KG1 (cell line): ENCODE results near the gene FAM234A.
"Not testable (repeated sequence)": the region's sequence is repeated elsewhere in the genome, so short reads cannot be mapped to it uniquely, and the experiment has no call there.

Experiments used
- DNase-seq: peaks from one replicate; lab custom pipeline; 2025; lab: John Stamatoyannopoulos, UW

Gene FAM234A

GRCh38 chr16:234468-235305 is at the start of gene FAM234A:
TSS of gene FAM234A (plus strand) at chr16:234821. CDS start at chr16:254414, 19,593 bp downstream.
- peak; percentile 88 for DNase-seq

- DNase-seq: no peak
Observed at GRCh38 chr16:185213-185612, 49.4 kb upstream of the FAM234A start.

GRCh38 chr16:185691-186090 is 48.9 kb upstream of the FAM234A start:
- no peak for DNase-seq

- DNase-seq: no peak
Observed at GRCh38 chr16:187330-187729, 47.3 kb upstream of the FAM234A start.

- no peak for DNase-seq
Observed at GRCh38 chr16:188674-189073, 45.9 kb upstream of the FAM234A start.

- no peak for DNase-seq
Observed at GRCh38 chr16:189604-190186, 44.9 kb upstream of the FAM234A start.

- no peak for DNase-seq
Observed at GRCh38 chr16:191831-192230, 42.8 kb upstream of the FAM234A start.

GRCh38 chr16:192686-193085 is 41.9 kb upstream of the FAM234A start:
- no peak for DNase-seq

GRCh38 chr16:193441-193840 is 41.2 kb upstream of the FAM234A start:
- DNase-seq: no peak

- no peak for DNase-seq
Observed at GRCh38 chr16:194516-194915, 40.1 kb upstream of the FAM234A start.

GRCh38 chr16:200388-200787 is 34.2 kb upstream of the FAM234A start:
- no peak for DNase-seq

- DNase-seq: no peak
Observed at GRCh38 chr16:203246-203645, 31.4 kb upstream of the FAM234A start.

- not testable (repeated sequence) for DNase-seq
Observed at GRCh38 chr16:204046-204445, 30.6 kb upstream of the FAM234A start.

GRCh38 chr16:209359-209758 is 25.3 kb upstream of the FAM234A start:
- not testable (repeated sequence) for DNase-seq

GRCh38 chr16:211631-212180 is 22.9 kb upstream of the FAM234A start:
- not testable (repeated sequence) for DNase-seq

- no peak for DNase-seq
Observed at GRCh38 chr16:212999-213398, 21.6 kb upstream of the FAM234A start.

- DNase-seq: no peak
Observed at GRCh38 chr16:220021-220420, 14.6 kb upstream of the FAM234A start.

GRCh38 chr16:228151-228851 is 6.3 kb upstream of the FAM234A start:
- no peak for DNase-seq

- DNase-seq: peak; percentile 83
Observed at GRCh38 chr16:228852-229730, 5.5 kb upstream of the FAM234A start, which contains the start of gene LUC7L. TSS of gene LUC7L (minus strand) at chr16:229449. CDS start at chr16:229339, 110 bp downstream.

GRCh38 chr16:229731-230281 is 4.8 kb upstream of the FAM234A start:
- no peak for DNase-seq

- not testable (repeated sequence) for DNase-seq
Observed at GRCh38 chr16:230351-230750, 4.3 kb upstream of the FAM234A start.
